AG04450 (cell line): ENCODE results near the gene OBSCN. TPM values are rescaled to one million over a fixed set of nuclear protein-coding genes. Genes with fewer than 3 reads are reported as not detected.

Experiments
- CTCF ChIA-PET: fragments of 300-600, 350-600 bp; formaldehyde crosslinking; extraction: SDS; loops from one replicate; lab custom pipeline; 2022; ENCODE audit warnings: antibody characterized with exemption, inconsistent platforms; lab: Charles Lee
- POLR2A ChIA-PET: fragments of 350-600 bp; formaldehyde crosslinking; extraction: SDS; loops from one replicate; lab custom pipeline; 2021; ENCODE audit warnings: antibody characterized with exemption, inconsistent platforms; lab: Yijun Ruan, JAX
- DNase-seq: peaks from one replicate; pipeline ENCODE4 v3.0.0-alpha.2; 2011; ENCODE audit warnings: low read depth, low spot score
- H3K27ac ChIP-seq: one replicate; pipeline ENCODE4 v1.5.1; 2012; ENCODE audit warnings: low read depth, low read length, control low read depth
- H3K27me3 ChIP-seq: one replicate; pipeline ENCODE4 v1.6.0; 2012; ENCODE audit warnings: low read length; ENCODE audit not compliant: control insufficient read depth, insufficient read depth
- H3K4me3 ChIP-seq: 2 replicates; pipeline ENCODE4 v1.5.1; 2011; ENCODE audit warnings: mild to moderate bottlenecking, low read depth, low read length, control low read depth
- H3K9me3 ChIP-seq: 2 replicates; pipeline ENCODE4 v1.5.1; 2012; ENCODE audit warnings: low read length; ENCODE audit not compliant: control insufficient read depth, insufficient read depth
- CTCF ChIP-seq: IDR thresholded peaks from 2 replicates; pipeline ENCODE4 v1.5.1; 2011; ENCODE audit warnings: low read depth, low read length, control low read depth, inconsistent platforms
- polyA plus RNA-seq: library from polyadenylated mRNA; depleted of rRNA; stranded (reverse); fragments of >200 nt; gene quantifications from 2 replicates; pipeline ENCODE4 v1.2.3, GENCODE V29; 2011

OBSCN gene
- polyA plus RNA-seq, 1 experiment, result 3.9 TPM

GRCh38 chr1:228276174-228276831 is 68.5 kb downstream of the OBSCN start:
- CTCF ChIA-PET, result no interaction called here
- TF ChIP-seq CTCF, result no peak
- Histone ChIP-seq H3K27ac (no peak overlapping the region), H3K4me3 (peak overlapping the region; percentile 70), H3K27me3 (no peaks in the 10 kb centered on the region), H3K9me3 (no peaks in the 10 kb centered on the region; the same call in 1 of the 2 replicates)
- POLR2A ChIA-PET, result interaction anchor here (0.5 kb wide), 1 partner anchor 99 kb away, joined by 5 read pairs; no protein-coding TSS in a partner anchor
- DNase-seq, result no peak

- CTCF ChIA-PET, result no interaction called here
- POLR2A ChIA-PET, result interaction anchor here (0.6 kb wide), 1 partner anchor 181 kb away, joined by 4 read pairs; no protein-coding TSS in a partner anchor
- Histone ChIP-seq H3K4me3 (no peak overlapping the region; the same call in 1 of the 2 replicates), H3K27me3 (no peaks in the 10 kb centered on the region), H3K9me3 (no peaks in the 10 kb centered on the region; the same call in 1 of the 2 replicates), H3K27ac (no peak overlapping the region)
- no peak for DNase-seq
- no peak for TF ChIP-seq CTCF
Observed at GRCh38 chr1:228276901-228277490, 69.2 kb downstream of the OBSCN start.

- H3K27ac ChIP-seq, result no peak overlapping the region
- no peaks in the 10 kb centered on the region for H3K27me3 ChIP-seq
- no peaks in the 10 kb centered on the region; the same call in 1 of the 2 replicates for H3K9me3 ChIP-seq
- TF ChIP-seq CTCF, result no peak
- ChIA-PET CTCF (no interaction called here), POLR2A (no interaction called here)
- no peak overlapping the region for H3K4me3 ChIP-seq
- DNase-seq, result no peak
Observed at GRCh38 chr1:228277491-228278431, 69.9 kb downstream of the OBSCN start.

- Histone ChIP-seq H3K4me3 (no peak overlapping the region), H3K9me3 (no peaks in the 10 kb centered on the region; the same call in 1 of the 2 replicates), H3K27me3 (no peaks in the 10 kb centered on the region), H3K27ac (no peak overlapping the region)
- ChIA-PET CTCF (no interaction called here), POLR2A (no interaction called here)
- TF ChIP-seq CTCF, result no peak
- DNase-seq, result no peak
Observed at GRCh38 chr1:228278432-228278941, 70.6 kb downstream of the OBSCN start.
